Neural progenitor cell (in vitro differentiated cells): ENCODE measurements around the gene COL21A1. TPM values are rescaled to one million over a fixed set of nuclear protein-coding genes. Genes with fewer than 3 reads are reported as not detected.

Source experiments
- DNase-seq: peaks from one replicate; pipeline ENCODE4 v3.0.0-alpha.2; 2016; ENCODE audit warnings: low spot score
- H2AFZ ChIP-seq: fragments of 200-600 bp; sonication (generic); replicated peaks from 2 replicates; pipeline ENCODE4 v1.6.1; 2016; ENCODE audit warnings: antibody characterized with exemption
- H3F3A ChIP-seq: fragments of 200-600 bp; sonication (generic); 2 replicates; pipeline ENCODE4 v1.6.1; 2016; ENCODE audit warnings: antibody characterized with exemption, low read depth
- H3K27ac ChIP-seq: fragments of 200-600 bp; sonication (generic); 2 replicates; pipeline ENCODE4 v1.5.1; 2016; ENCODE audit warnings: mild to moderate bottlenecking
- H3K27me3 ChIP-seq: fragments of 200-600 bp; sonication (generic); 2 replicates; pipeline ENCODE4 v1.6.1; 2016; ENCODE audit warnings: mild to moderate bottlenecking, moderate library complexity
- H3K36me3 ChIP-seq: fragments of 200-600 bp; sonication (generic); 2 replicates; pipeline ENCODE4 v1.5.1; 2016
- H3K4me1 ChIP-seq: fragments of 200-600 bp; sonication (generic); 2 replicates; pipeline ENCODE4 v1.6.1; 2016; ENCODE audit warnings: mixed run types
- H3K4me2 ChIP-seq: fragments of 200-600 bp; sonication (generic); 2 replicates; pipeline ENCODE4 v1.6.1; 2016
- H3K4me3 ChIP-seq: fragments of 200-600 bp; sonication (generic); 2 replicates; pipeline ENCODE4 v1.5.1; 2016
- H3K79me2 ChIP-seq: fragments of 200-600 bp; sonication (generic); 2 replicates; pipeline ENCODE4 v1.6.1; 2016; ENCODE audit warnings: low read depth
- H3K9ac ChIP-seq: fragments of 200-600 bp; sonication (generic); 2 replicates; pipeline ENCODE4 v1.6.1; 2016
- H3K9me3 ChIP-seq: fragments of 200-600 bp; sonication (generic); 2 replicates; pipeline ENCODE4 v1.5.1; 2016; ENCODE audit warnings: low read depth
- H4K20me1 ChIP-seq: fragments of 200-600 bp; sonication (generic); 2 replicates; pipeline ENCODE4 v1.6.1; 2016; ENCODE audit warnings: low read depth
- H3K27ac Mint-ChIP-seq: 3 replicates; pipeline ENCODE4 v1.8.0; 2021; ENCODE audit warnings: mixed read lengths
- H3K27me3 Mint-ChIP-seq: 2 replicates; pipeline ENCODE4 v1.8.0; 2022; ENCODE audit warnings: low read depth, mild to moderate bottlenecking, inconsistent platforms, moderate library complexity, mixed read lengths; ENCODE audit not compliant: insufficient read depth
- H3K36me3 Mint-ChIP-seq: 3 replicates; pipeline ENCODE4 v1.8.0; 2021; ENCODE audit warnings: mixed read lengths
- H3K4me1 Mint-ChIP-seq: 3 replicates; pipeline ENCODE4 v1.8.0; 2021; ENCODE audit warnings: mixed read lengths
- H3K4me3 Mint-ChIP-seq: 3 replicates; pipeline ENCODE4 v1.8.0; 2021; ENCODE audit warnings: mild to moderate bottlenecking, moderate library complexity, mixed read lengths
- H3K9me3 Mint-ChIP-seq: 3 replicates; pipeline ENCODE4 v1.8.0; 2020; ENCODE audit warnings: mixed read lengths
- CTCF ChIP-seq: fragments of 200-600 bp; sonication (generic); IDR thresholded peaks from 2 replicates; pipeline ENCODE4 v1.5.1; 2017; ENCODE audit warnings: antibody characterized with exemption, mild to moderate bottlenecking
- EZH2 ChIP-seq: fragments of 200-600 bp; sonication (generic); IDR thresholded peaks from 2 replicates; pipeline ENCODE4 v1.6.1; 2017; ENCODE audit warnings: antibody characterized with exemption, mild to moderate bottlenecking, moderate library complexity
- EZH2phosphoT487 ChIP-seq: fragments of 200-600 bp; sonication (generic); IDR thresholded peaks from 2 replicates; pipeline ENCODE4 v1.6.1; 2017; ENCODE audit warnings: antibody characterized with exemption
- total RNA-seq: library from RNA; depleted of rRNA; stranded (reverse); fragments of >200 nt; gene quantifications from 2 replicates; pipeline ENCODE4 v1.2.3, GENCODE V29; 2015; ENCODE audit warnings: low replicate concordance

The COL21A1 gene
- total RNA-seq, 1 donor from 2014 or later, result 0.95 TPM

DNA sequence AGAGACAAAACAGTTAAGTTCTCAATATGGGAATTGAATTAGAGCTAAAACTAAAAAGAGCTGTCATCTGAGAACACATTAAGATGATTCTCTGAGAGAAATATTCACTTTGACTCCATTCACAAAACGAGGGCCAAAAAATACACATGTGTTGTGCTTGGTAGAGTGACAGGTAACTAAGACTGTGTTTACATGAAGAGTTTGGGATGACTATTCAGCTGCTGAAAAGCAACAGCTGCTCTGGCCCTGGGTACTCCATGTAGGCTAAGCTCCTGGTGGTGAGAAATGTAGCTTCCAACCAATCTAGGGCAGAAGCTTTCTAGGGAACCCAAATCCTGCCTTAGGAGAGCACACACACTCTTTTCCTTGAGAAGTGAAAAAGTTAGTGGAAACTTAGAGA is 184.5 kb downstream of the COL21A1 start:
- Histone ChIP-seq H3K4me1 (no peaks in the 10 kb centered on the region), H3K4me2 (no peak overlapping the region), H4K20me1 (no peaks in the 10 kb centered on the region), H3K4me3 (no peak overlapping the region), H3K9ac (no peak overlapping the region), H3K27me3 (no peaks in the 10 kb centered on the region), H2AFZ (no peak overlapping the region), H3K36me3 (no peaks in the 10 kb centered on the region), H3K79me2 (no peaks in the 10 kb centered on the region), H3K27ac (no peak overlapping the region), H3F3A (no peaks in the 10 kb centered on the region), H3K9me3 (no peaks in the 10 kb centered on the region)
- Mint-ChIP-seq H3K27me3 (no peaks in the 10 kb centered on the region), H3K36me3 (no peaks in the 10 kb centered on the region), H3K4me3 (no peak overlapping the region), H3K27ac (no peak overlapping the region), H3K9me3 (no peaks in the 10 kb centered on the region), H3K4me1 (no peaks in the 10 kb centered on the region)
- DNase-seq, result no peak
- no peak for TF ChIP-seq CTCF
- TF ChIP-seq EZH2phosphoT487, result no peak
- TF ChIP-seq EZH2, result no peak

GRCh38 chr6:56058636-56059035 is 188.7 kb downstream of the COL21A1 start:
- no peak for DNase-seq
- H3K9me3 ChIP-seq, result no peaks in the 10 kb centered on the region
- TF ChIP-seq CTCF (no peak), EZH2phosphoT487 (no peak), EZH2 (no peak)
- H3K4me2 ChIP-seq, result no peak overlapping the region
- no peaks in the 10 kb centered on the region for H3K27me3 ChIP-seq
- no peak overlapping the region for H2AFZ ChIP-seq
- no peaks in the 10 kb centered on the region for H3F3A ChIP-seq
- H3K4me3 ChIP-seq, result no peak overlapping the region
- no peaks in the 10 kb centered on the region for H4K20me1 ChIP-seq
- no peaks in the 10 kb centered on the region for H3K79me2 ChIP-seq
- Mint-ChIP-seq H3K4me3 (no peak overlapping the region), H3K27ac (no peak overlapping the region), H3K27me3 (no peaks in the 10 kb centered on the region), H3K36me3 (no peaks in the 10 kb centered on the region), H3K9me3 (no peaks in the 10 kb centered on the region), H3K4me1 (no peaks in the 10 kb centered on the region)
- H3K4me1 ChIP-seq, result no peaks in the 10 kb centered on the region
- no peaks in the 10 kb centered on the region for H3K36me3 ChIP-seq
- no peak overlapping the region for H3K27ac ChIP-seq
- no peak overlapping the region for H3K9ac ChIP-seq

- no peak overlapping the region for H3K4me3 ChIP-seq
- H3K36me3 Mint-ChIP-seq, result no peaks in the 10 kb centered on the region
- H3K79me2 ChIP-seq, result no peaks in the 10 kb centered on the region
- peaks cover 1% of the 10 kb centered on the region for H3K4me1 ChIP-seq
- H2AFZ ChIP-seq, result no peak overlapping the region
- H3K27me3 ChIP-seq, result no peaks in the 10 kb centered on the region
- TF ChIP-seq EZH2, result no peak
- TF ChIP-seq CTCF, result no peak
- no peak for TF ChIP-seq EZH2phosphoT487
- no peak for DNase-seq
- no peak overlapping the region for H3K4me2 ChIP-seq
- H3K27ac ChIP-seq, result no peak overlapping the region
- H3F3A ChIP-seq, result no peaks in the 10 kb centered on the region
- H3K9me3 ChIP-seq, result no peaks in the 10 kb centered on the region
- H3K4me1 Mint-ChIP-seq, result peaks cover 14% of the 10 kb centered on the region
- no peak overlapping the region for H3K9ac ChIP-seq
- no peaks in the 10 kb centered on the region for H4K20me1 ChIP-seq
- no peaks in the 10 kb centered on the region for H3K36me3 ChIP-seq
- peaks cover 4% of the 10 kb centered on the region for H3K27me3 Mint-ChIP-seq
- no peak overlapping the region for H3K27ac Mint-ChIP-seq
- no peaks in the 10 kb centered on the region for H3K9me3 Mint-ChIP-seq
- no peak overlapping the region for H3K4me3 Mint-ChIP-seq
These were observed 192.2 kb downstream of the COL21A1 start for GRCh38 chr6:56055081-56055704.
